Immature natural killer cell (primary cell): ENCODE measurements around the gene ELAVL2. TPM values are rescaled to one million over a fixed set of nuclear protein-coding genes. Genes with fewer than 3 reads are reported as not detected.

Experiments used
- DNase-seq, 3 donors: peaks; one replicate each; pipeline ENCODE4 v3.0.0; 2022; ENCODE audit warnings: mixed read lengths in 1 of 3
- H3K27ac Mint-ChIP-seq, 6 donors: one replicate each; pipeline ENCODE4 v1.8.0; 2020; ENCODE audit warnings: mixed read lengths in 6 of 6, mild to moderate bottlenecking in 5 of 6, inconsistent platforms in 4 of 6, moderate library complexity in 3 of 6
- H3K27me3 Mint-ChIP-seq, 3 donors: one replicate each; pipeline ENCODE4 v1.8.0; 2020 to 2021; ENCODE audit warnings: low read depth in 3 of 3, mild to moderate bottlenecking in 3 of 3, mixed read lengths in 3 of 3, moderate library complexity in 3 of 3, inconsistent platforms in 1 of 3
- H3K36me3 Mint-ChIP-seq, 3 donors: one replicate each; pipeline ENCODE4 v1.8.0; 2020; ENCODE audit warnings: mixed read lengths in 3 of 3, inconsistent platforms in 2 of 3, mild to moderate bottlenecking in 2 of 3
- H3K4me1 Mint-ChIP-seq, 2 donors: one replicate each; pipeline ENCODE4 v1.8.0; 2020; ENCODE audit warnings: inconsistent platforms in 2 of 2, mild to moderate bottlenecking in 2 of 2, mixed read lengths in 2 of 2, moderate library complexity in 1 of 2
- H3K4me3 Mint-ChIP-seq, 5 donors: one replicate each; pipeline ENCODE4 v1.8.0; 2020; ENCODE audit warnings: mild to moderate bottlenecking in 5 of 5, mixed read lengths in 5 of 5, inconsistent platforms in 3 of 5, moderate library complexity in 3 of 5
- H3K9me3 Mint-ChIP-seq, 6 donors: one replicate each; pipeline ENCODE4 v1.8.0; 2020; ENCODE audit warnings: mild to moderate bottlenecking in 6 of 6, mixed read lengths in 6 of 6, inconsistent platforms in 4 of 6, moderate library complexity in 3 of 6
- polyA plus RNA-seq, 3 donors: library from polyadenylated mRNA; unstranded; fragments of 300-500 nt; fragmentation: Illumina TruSeq; gene quantifications; one replicate each; pipeline ENCODE4 v1.2.3, GENCODE V29; 2021

ELAVL2 gene
- polyA plus RNA-seq, 3 donors from 2014 or later: not detected

- H3K36me3 Mint-ChIP-seq: no peaks in the 10 kb centered on the region
- no peak overlapping the region for H3K4me3 Mint-ChIP-seq
- no peak overlapping the region for H3K27ac Mint-ChIP-seq
- no peaks in the 10 kb centered on the region for H3K4me1 Mint-ChIP-seq
- no peaks in the 10 kb centered on the region for H3K27me3 Mint-ChIP-seq
- H3K9me3 Mint-ChIP-seq: peaks cover 4 to 44% (median 17%) of the 10 kb centered on the region in 6 donors
- DNase-seq: no peak
Observed at GRCh38 chr9:23811633-23812032, 14.4 kb downstream of the ELAVL2 start.

GRCh38 chr9:23803216-23803615, 22.8 kb downstream of the ELAVL2 start:
- Mint-ChIP-seq H3K27ac (no peak overlapping the region), H3K4me3 (no peak overlapping the region), H3K9me3 (peaks cover 4 to 27% (median 12%) of the 10 kb centered on the region in 6 donors), H3K36me3 (no peaks in the 10 kb centered on the region), H3K27me3 (no peaks in the 10 kb centered on the region), H3K4me1 (no peaks in the 10 kb centered on the region)
- DNase-seq: no peak

GRCh38 chr9:23801523-23801922, 24.5 kb downstream of the ELAVL2 start:
- Mint-ChIP-seq H3K4me3 (no peak overlapping the region), H3K36me3 (no peaks in the 10 kb centered on the region), H3K27me3 (peaks cover 0 to 2% (median 0%) of the 10 kb centered on the region in 3 donors), H3K27ac (no peak overlapping the region), H3K9me3 (peaks cover 4 to 34% (median 20%) of the 10 kb centered on the region in 6 donors), H3K4me1 (no peaks in the 10 kb centered on the region)
- no peak for DNase-seq

GRCh38 chr9:23799521-23799920, 26.5 kb downstream of the ELAVL2 start:
- Mint-ChIP-seq H3K27me3 (peaks cover 0 to 2% (median 0%) of the 10 kb centered on the region in 3 donors), H3K4me3 (no peak overlapping the region)

GRCh38 chr9:23798325-23798724, 27.7 kb downstream of the ELAVL2 start:
- no peaks in the 10 kb centered on the region for H3K36me3 Mint-ChIP-seq
- peaks cover 12 to 33% (median 19%) of the 10 kb centered on the region in 6 donors for H3K9me3 Mint-ChIP-seq
- DNase-seq: no peak
- no peak overlapping the region for H3K4me3 Mint-ChIP-seq
- no peak overlapping the region for H3K27ac Mint-ChIP-seq
- H3K27me3 Mint-ChIP-seq: peaks cover 0 to 2% (median 0%) of the 10 kb centered on the region in 3 donors
- H3K4me1 Mint-ChIP-seq: no peaks in the 10 kb centered on the region

More at GRCh38 chr9:23799521-23799920, 26.5 kb downstream of the ELAVL2 start:
- no peaks in the 10 kb centered on the region for H3K36me3 Mint-ChIP-seq
- H3K9me3 Mint-ChIP-seq: peaks cover 12 to 44% (median 24%) of the 10 kb centered on the region in 6 donors
- no peak for DNase-seq
- H3K27ac Mint-ChIP-seq: no peak overlapping the region
- H3K4me1 Mint-ChIP-seq: no peaks in the 10 kb centered on the region

DNA sequence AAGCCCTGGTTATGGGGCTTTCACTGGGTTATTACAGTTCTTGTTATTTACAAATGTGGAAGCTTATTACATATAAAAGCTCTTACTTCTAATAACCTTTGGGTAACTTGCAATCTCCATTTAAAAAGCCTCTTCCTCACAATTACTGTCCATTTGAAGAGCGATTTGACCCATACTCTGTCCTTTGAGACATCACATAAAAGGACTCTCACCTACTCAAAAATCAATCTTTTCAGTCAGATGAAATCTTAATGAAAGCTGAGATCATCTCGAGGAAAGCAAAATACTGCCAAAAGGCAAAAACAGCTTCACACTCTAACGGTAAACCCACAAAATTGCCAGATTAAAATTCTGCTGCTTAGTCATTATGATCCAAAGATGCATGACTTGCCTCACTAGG, 29.8 kb downstream of the ELAVL2 start:
- Mint-ChIP-seq H3K27me3 (peaks cover 0 to 2% (median 0%) of the 10 kb centered on the region in 3 donors), H3K4me1 (no peaks in the 10 kb centered on the region), H3K4me3 (no peak overlapping the region), H3K9me3 (peaks cover 8 to 31% (median 15%) of the 10 kb centered on the region in 6 donors), H3K36me3 (no peaks in the 10 kb centered on the region), H3K27ac (no peak overlapping the region)
- DNase-seq: no peak

DNA sequence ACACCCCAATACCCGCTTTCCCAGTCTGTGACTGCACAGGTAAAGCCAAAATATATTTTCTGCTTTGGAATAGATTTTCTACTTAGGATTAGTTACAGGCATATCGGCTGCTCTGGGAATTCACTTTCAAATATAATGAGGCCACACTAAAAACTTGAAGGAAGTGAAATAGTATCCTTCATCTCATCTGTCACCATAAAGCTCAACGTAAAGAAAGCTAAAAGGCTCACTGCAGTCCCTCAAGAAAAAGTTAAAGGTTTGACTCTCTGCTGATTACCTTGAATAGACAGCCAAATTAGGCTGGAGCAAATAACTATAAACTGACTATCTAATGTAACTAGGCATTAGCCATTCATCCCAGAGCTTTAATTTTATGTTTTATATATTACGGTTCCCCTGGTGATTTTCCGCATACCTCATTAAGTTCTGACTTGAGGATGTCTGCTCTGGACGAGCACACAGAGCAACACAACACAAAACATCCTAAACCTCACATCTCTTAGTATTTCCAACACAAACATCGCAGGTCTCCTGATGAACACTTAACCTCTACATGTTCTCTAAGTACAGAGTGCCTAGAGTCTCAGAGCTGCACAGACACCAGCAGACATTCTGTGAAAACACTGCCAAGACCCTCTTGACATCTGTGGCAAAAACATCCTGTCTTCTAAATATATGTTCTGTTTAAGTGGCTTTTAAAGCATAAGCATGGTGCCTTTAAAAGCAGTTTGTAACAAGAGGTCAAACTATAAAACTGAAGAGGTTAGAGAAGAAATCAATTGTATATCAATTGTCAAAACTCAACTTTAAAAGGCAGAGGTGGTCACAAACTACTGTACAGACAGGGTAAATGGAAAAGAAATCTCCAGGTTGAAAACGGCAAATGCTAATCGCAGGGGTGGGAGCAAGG, 35.4 kb downstream of the ELAVL2 start:
- no peaks in the 10 kb centered on the region for H3K36me3 Mint-ChIP-seq
- DNase-seq: no peak
- H3K27me3 Mint-ChIP-seq: no peaks in the 10 kb centered on the region
- no peak overlapping the region for H3K4me3 Mint-ChIP-seq
- no peaks in the 10 kb centered on the region for H3K4me1 Mint-ChIP-seq
- H3K9me3 Mint-ChIP-seq: peaks cover 7 to 34% (median 12%) of the 10 kb centered on the region in 6 donors
- no peak overlapping the region for H3K27ac Mint-ChIP-seq

DNA sequence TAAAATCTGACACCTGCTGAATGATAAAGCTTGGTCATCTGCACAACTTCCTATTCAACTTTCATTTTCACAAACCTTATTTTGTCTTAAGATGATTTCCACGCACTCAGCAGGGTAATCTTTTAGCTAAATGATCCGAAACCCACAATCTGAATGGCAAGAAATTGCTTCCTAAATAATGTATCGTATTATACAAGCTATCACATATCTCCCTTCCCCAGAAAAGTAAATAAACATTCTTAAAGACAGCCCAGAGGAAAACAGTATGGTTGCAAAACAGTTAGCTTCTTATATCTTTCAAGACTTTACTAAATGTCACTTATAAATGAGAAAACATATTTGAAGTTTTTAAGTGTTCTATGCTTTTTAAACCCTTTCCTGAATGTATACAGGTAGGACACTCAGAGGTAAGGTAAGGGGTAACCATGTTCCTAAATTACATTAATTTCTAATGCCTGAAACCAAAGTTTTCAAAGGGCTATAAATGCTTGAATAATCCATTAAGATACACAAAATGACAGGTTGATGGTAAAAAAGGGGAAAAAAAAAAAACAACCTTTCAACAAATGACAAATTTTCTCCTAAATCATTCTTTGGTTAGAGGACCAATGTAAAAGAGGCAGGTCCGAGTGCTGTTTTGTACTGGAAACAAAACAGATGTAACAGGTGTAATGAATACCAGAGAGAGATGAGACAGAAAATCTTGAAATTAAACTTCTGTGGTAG, 36.3 kb downstream of the ELAVL2 start:
- no peak overlapping the region for H3K4me3 Mint-ChIP-seq
- H3K27ac Mint-ChIP-seq: no peak overlapping the region
- peaks cover 5 to 37% (median 16%) of the 10 kb centered on the region in 6 donors for H3K9me3 Mint-ChIP-seq
- H3K36me3 Mint-ChIP-seq: no peaks in the 10 kb centered on the region
- no peak for DNase-seq
- no peaks in the 10 kb centered on the region for H3K27me3 Mint-ChIP-seq
- H3K4me1 Mint-ChIP-seq: no peaks in the 10 kb centered on the region

DNA sequence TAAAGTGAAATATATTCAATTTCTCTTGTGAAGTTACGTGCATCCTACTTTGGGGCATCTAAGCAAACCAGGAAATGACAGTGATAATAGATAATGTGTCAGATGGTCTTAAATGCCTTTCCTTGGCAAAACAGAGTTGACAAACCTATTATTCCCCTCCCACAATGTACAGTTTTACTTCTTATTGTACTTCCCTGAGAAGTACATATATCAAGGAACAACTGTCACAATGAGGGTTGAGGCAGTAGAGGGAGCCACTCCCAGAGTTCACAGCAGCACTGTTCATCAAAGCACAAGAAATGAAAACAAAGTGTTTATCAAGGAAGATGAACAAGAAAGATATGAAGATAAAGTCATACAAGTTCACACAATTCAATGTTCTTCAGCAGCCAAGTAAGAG, 41.1 kb downstream of the ELAVL2 start:
- Mint-ChIP-seq H3K27me3 (no peaks in the 10 kb centered on the region), H3K4me1 (no peaks in the 10 kb centered on the region), H3K9me3 (peaks cover 11 to 55% (median 29%) of the 10 kb centered on the region in 6 donors), H3K36me3 (no peaks in the 10 kb centered on the region), H3K4me3 (no peak overlapping the region), H3K27ac (no peak overlapping the region)
- DNase-seq: no peak

- no peak for DNase-seq
- H3K4me3 Mint-ChIP-seq: no peak overlapping the region
- no peak overlapping the region for H3K27ac Mint-ChIP-seq
- no peaks in the 10 kb centered on the region for H3K36me3 Mint-ChIP-seq
- H3K4me1 Mint-ChIP-seq: no peaks in the 10 kb centered on the region
- peaks cover 15 to 60% (median 28%) of the 10 kb centered on the region in 6 donors for H3K9me3 Mint-ChIP-seq
- H3K27me3 Mint-ChIP-seq: no peaks in the 10 kb centered on the region
Observed at GRCh38 chr9:23783509-23783908, 42.5 kb downstream of the ELAVL2 start.

- H3K27me3 Mint-ChIP-seq: peaks cover 0 to 5% (median 0%) of the 10 kb centered on the region in 3 donors
- no peak overlapping the region for H3K27ac Mint-ChIP-seq
- H3K4me3 Mint-ChIP-seq: no peak overlapping the region
Observed at GRCh38 chr9:23779220-23779619, 46.8 kb downstream of the ELAVL2 start.

DNA sequence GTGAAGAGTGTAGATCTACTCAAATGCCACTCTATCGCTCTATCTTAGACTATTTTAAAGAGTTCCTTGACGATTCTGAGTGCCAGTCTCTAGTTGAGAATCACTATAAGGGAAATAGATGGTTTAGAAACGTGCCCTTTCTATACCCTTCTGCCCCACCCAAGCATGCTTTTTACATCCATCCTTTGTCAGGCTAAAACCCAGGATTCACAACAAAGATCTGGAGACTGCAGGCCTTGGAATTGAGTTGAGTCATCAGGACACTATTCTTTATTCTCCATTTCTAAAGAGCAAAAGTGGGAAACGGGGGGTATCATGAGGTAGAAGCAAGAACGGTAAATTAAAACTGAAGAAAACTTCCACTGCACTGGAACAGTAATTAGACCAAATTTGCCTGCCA, 48.7 kb downstream of the ELAVL2 start:
- no peaks in the 10 kb centered on the region for H3K4me1 Mint-ChIP-seq
- no peak overlapping the region for H3K27ac Mint-ChIP-seq
- H3K4me3 Mint-ChIP-seq: no peak overlapping the region
- H3K27me3 Mint-ChIP-seq: peaks cover 0 to 5% (median 0%) of the 10 kb centered on the region in 3 donors
- no peak for DNase-seq
- no peaks in the 10 kb centered on the region for H3K36me3 Mint-ChIP-seq
- H3K9me3 Mint-ChIP-seq: peaks cover 18 to 53% (median 35%) of the 10 kb centered on the region in 6 donors

More at GRCh38 chr9:23779220-23779619, 46.8 kb downstream of the ELAVL2 start:
- no peak for DNase-seq
- Mint-ChIP-seq H3K4me1 (no peaks in the 10 kb centered on the region), H3K36me3 (no peaks in the 10 kb centered on the region), H3K9me3 (peaks cover 16 to 60% (median 39%) of the 10 kb centered on the region in 6 donors)

- no peak overlapping the region for H3K27ac Mint-ChIP-seq
- no peaks in the 10 kb centered on the region for H3K4me1 Mint-ChIP-seq
- H3K4me3 Mint-ChIP-seq: no peak overlapping the region
- H3K9me3 Mint-ChIP-seq: peaks cover 15 to 51% (median 29%) of the 10 kb centered on the region in 6 donors
- no peaks in the 10 kb centered on the region for H3K36me3 Mint-ChIP-seq
- DNase-seq: no peak
- peaks cover 0 to 7% (median 0%) of the 10 kb centered on the region in 3 donors for H3K27me3 Mint-ChIP-seq
Observed at GRCh38 chr9:23775549-23775948, 50.5 kb downstream of the ELAVL2 start.

GRCh38 chr9:23774266-23774665, 51.8 kb downstream of the ELAVL2 start:
- no peak overlapping the region for H3K27ac Mint-ChIP-seq
- H3K27me3 Mint-ChIP-seq: peaks cover 0 to 7% (median 0%) of the 10 kb centered on the region in 3 donors
- no peaks in the 10 kb centered on the region for H3K36me3 Mint-ChIP-seq
- H3K9me3 Mint-ChIP-seq: peaks cover 17 to 56% (median 32%) of the 10 kb centered on the region in 6 donors
- DNase-seq: no peak
- no peaks in the 10 kb centered on the region for H3K4me1 Mint-ChIP-seq
- H3K4me3 Mint-ChIP-seq: no peak overlapping the region
